CD4-positive, alpha-beta T cell (primary cell): ENCODE measurements around the gene RCN2. TPM values are rescaled to one million over a fixed set of nuclear protein-coding genes. Genes with fewer than 3 reads are reported as not detected.
"Not testable (repeated sequence)": the region's sequence is repeated elsewhere in the genome, so short reads cannot be mapped to it uniquely, and the experiment has no call there.

Experiments used
- ATAC-seq: fragments of 200-7000 bp; cut with Tn5 transposase; one replicate; pipeline ENCODE4 v1.10.0; 2022; ENCODE audit warnings: mild to moderate bottlenecking; ENCODE audit not compliant: poor library complexity
- CTCF ChIA-PET: fragments of 350-600 bp; sonication (Branson Sonifier 250); formaldehyde crosslinking; loops from one replicate; lab custom pipeline; 2021; ENCODE audit warnings: antibody characterized with exemption, inconsistent platforms; lab: Charles Lee
- POLR2A ChIA-PET: fragments of 350-600 bp; sonication (Branson Sonifier 250); formaldehyde crosslinking; loops from one replicate; lab custom pipeline; 2021; ENCODE audit warnings: antibody characterized with exemption, inconsistent platforms; lab: Charles Lee
- DNase-seq, 14 experiments: peaks; one replicate each; pipeline ENCODE4 v3.0.0-alpha.2; 2013 to 2020; ENCODE audit warnings: mixed read lengths in 2 of 14
- H3K27ac ChIP-seq, 2 donors: one replicate each; pipeline versions ENCODE4 v1.5.1 to v1.7.0; 2013; ENCODE audit warnings: low read length in 2 of 2, low read depth in 1 of 2, mild to moderate bottlenecking in 1 of 2
- H3K27me3 ChIP-seq, 2 experiments: 1 replicate in 1 of 2; 2 replicates in 1 of 2; pipeline versions ENCODE4 v1.6.1 to v1.7.0; 2013; ENCODE audit warnings: low read length in 2 of 2, control low read depth in 1 of 2, mild to moderate bottlenecking in 1 of 2, moderate library complexity in 1 of 2; ENCODE audit not compliant: insufficient read depth in 2 of 2, control insufficient read depth in 1 of 2
- H3K36me3 ChIP-seq: one replicate; pipeline ENCODE4 v1.6.1; 2013; ENCODE audit warnings: low read length, control low read depth; ENCODE audit not compliant: insufficient read depth
- H3K4me1 ChIP-seq: one replicate; pipeline ENCODE4 v1.6.1; 2013; ENCODE audit warnings: low read length, control low read depth; ENCODE audit not compliant: insufficient read depth
- H3K4me3 ChIP-seq: one replicate; pipeline ENCODE4 v1.5.1; 2013; ENCODE audit warnings: mild to moderate bottlenecking, low read length, moderate library complexity
- H3K9me3 ChIP-seq, 2 experiments: 1 replicate in 1 of 2; 2 replicates in 1 of 2; pipeline versions ENCODE4 v1.6.1 to v1.7.0; 2013; ENCODE audit warnings: low read length in 2 of 2, mild to moderate bottlenecking in 2 of 2, control low read depth in 1 of 2, moderate library complexity in 1 of 2; ENCODE audit not compliant: control insufficient read depth in 1 of 2, insufficient read depth in 1 of 2
- H3K27ac Mint-ChIP-seq: one replicate; pipeline ENCODE4 v1.8.0; 2020; ENCODE audit warnings: mixed read lengths
- H3K27me3 Mint-ChIP-seq: one replicate; pipeline ENCODE4 v1.8.0; 2021; ENCODE audit warnings: mixed read lengths
- H3K36me3 Mint-ChIP-seq: one replicate; pipeline ENCODE4 v1.8.0; 2021; ENCODE audit warnings: low read depth, mixed read lengths
- H3K4me1 Mint-ChIP-seq: one replicate; pipeline ENCODE4 v1.8.0; 2021; ENCODE audit warnings: low read depth, mixed read lengths
- H3K4me3 Mint-ChIP-seq: one replicate; pipeline ENCODE4 v1.8.0; 2020; ENCODE audit warnings: mild to moderate bottlenecking, mixed read lengths
- H3K9me3 Mint-ChIP-seq: one replicate; pipeline ENCODE4 v1.8.0; 2020; ENCODE audit warnings: mixed read lengths
- CTCF ChIP-seq: fragments of 200-600 bp; IDR thresholded peaks from one replicate; pipeline ENCODE4 v1.8.0; 2022; ENCODE audit warnings: antibody characterized with exemption, mild to moderate bottlenecking
- intact Hi-C, 2 experiments: fragments of 100-400 bp; cut with DNase I in 1 of 2; cut with micrococcal nuclease in 1 of 2; formaldehyde crosslinking; loops; one replicate each; pipeline versions ENCODE4 v1.15.1 to v1.9.0; 2023 to 2025; cut with DNase I, micrococcal nuclease
- total RNA-seq, 174 experiments: library from RNA in 2 of 174; stranded (reverse) in 2 of 174; gene quantifications; one replicate each; pipeline ENCODE4 v1.2.3 and lab custom pipeline; 2021 to 2026

RCN2 gene
- total RNA-seq, 2 experiments from 2014 or later: 18.1 to 19.1 TPM

GRCh38 chr15:76894174-76894573 lies 37.4 kb upstream of the RCN2 start:
- H3K4me3 ChIP-seq: no peak overlapping the region
- peaks cover 55% of the 10 kb centered on the region for H3K4me1 Mint-ChIP-seq
- no peaks in the 10 kb centered on the region for H3K36me3 ChIP-seq
- peaks cover 76% of the 10 kb centered on the region for H3K36me3 Mint-ChIP-seq
- POLR2A ChIA-PET: no interaction called here
- no peak overlapping the region for H3K4me3 Mint-ChIP-seq
- no peaks in the 10 kb centered on the region for H3K27me3 Mint-ChIP-seq
- CTCF ChIA-PET: no interaction called here
- intact Hi-C loops: no loop called here
- no peaks in the 10 kb centered on the region for H3K9me3 Mint-ChIP-seq
- H3K27ac ChIP-seq: no peak overlapping the region
- ATAC-seq (no peak), DNase-seq (no peak)
- no peaks in the 10 kb centered on the region for H3K27me3 ChIP-seq
- no peak overlapping the region for H3K27ac Mint-ChIP-seq
- no peaks in the 10 kb centered on the region for H3K9me3 ChIP-seq
- H3K4me1 ChIP-seq: no peaks in the 10 kb centered on the region
- TF ChIP-seq CTCF: no peak

GRCh38 chr15:76898102-76898501 lies 33.4 kb upstream of the RCN2 start:
- no peak overlapping the region for H3K27ac Mint-ChIP-seq
- H3K27ac ChIP-seq: no peak overlapping the region
- intact Hi-C loops: no loop called here

GRCh38 chr15:76899176-76899930 lies 32.2 kb upstream of the RCN2 start:
- DNase-seq, H3K4me3 Mint-ChIP-seq, H3K27ac ChIP-seq, ATAC-seq, H3K9me3 Mint-ChIP-seq, H3K36me3 ChIP-seq, intact Hi-C loops, CTCF ChIA-PET, H3K4me3 ChIP-seq, H3K9me3 ChIP-seq, H3K4me1 ChIP-seq, H3K27me3 Mint-ChIP-seq, H3K27me3 ChIP-seq, H3K27ac Mint-ChIP-seq, POLR2A ChIA-PET: not testable (repeated sequence)
- peaks cover 38% of the 10 kb centered on the region for H3K4me1 Mint-ChIP-seq
- peaks cover 34% of the 10 kb centered on the region for H3K36me3 Mint-ChIP-seq

More at GRCh38 chr15:76898102-76898501, 33.4 kb upstream of the RCN2 start:
- CTCF ChIA-PET: no interaction called here
- Mint-ChIP-seq H3K4me1 (peaks cover 35% of the 10 kb centered on the region), H3K36me3 (peaks cover 44% of the 10 kb centered on the region), H3K9me3 (no peaks in the 10 kb centered on the region), H3K4me3 (no peak overlapping the region), H3K27me3 (no peaks in the 10 kb centered on the region)
- Histone ChIP-seq H3K27me3 (no peaks in the 10 kb centered on the region), H3K4me1 (no peaks in the 10 kb centered on the region), H3K36me3 (no peaks in the 10 kb centered on the region), H3K9me3 (no peaks in the 10 kb centered on the region), H3K4me3 (no peak overlapping the region)
- POLR2A ChIA-PET: no interaction called here
- DNase-seq (no peak), ATAC-seq (no peak)
- no peak for TF ChIP-seq CTCF

GRCh38 chr15:76899931-76900310 lies 31.6 kb upstream of the RCN2 start:
- ATAC-seq: not testable (repeated sequence)

More at GRCh38 chr15:76899931-76900310, 31.6 kb upstream of the RCN2 start:
- Mint-ChIP-seq H3K4me1 (peaks cover 38% of the 10 kb centered on the region), H3K36me3 (peaks cover 29% of the 10 kb centered on the region)
- H3K27me3 ChIP-seq, H3K9me3 Mint-ChIP-seq, H3K27ac ChIP-seq, H3K27me3 Mint-ChIP-seq, H3K27ac Mint-ChIP-seq, H3K36me3 ChIP-seq, POLR2A ChIA-PET, DNase-seq, H3K4me3 Mint-ChIP-seq, H3K9me3 ChIP-seq, CTCF ChIA-PET, H3K4me3 ChIP-seq: not testable (repeated sequence)
- intact Hi-C loops: loop anchor here (5.0 kb wide), 3 partner anchors 122 to 522 kb away; partner anchors contain the start of genes HMG20A (in 1 of the 2), PEAK1 (in 1 of the 2) and TSPAN3 (in 1 of the 2)
- H3K4me1 ChIP-seq: peaks cover 14% of the 10 kb centered on the region
